GM12891 (cell line): ENCODE results near the gene NT5DC2.

Source experiments
- POLR2A ChIP-seq: IDR thresholded peaks from 2 replicates; pipeline ENCODE4 v1.6.1; 2011; ENCODE audit warnings: low read depth, low read length, control low read depth
- POU2F2 ChIP-seq: IDR thresholded peaks from 2 replicates; pipeline ENCODE4 v1.6.1; 2011; ENCODE audit warnings: low read depth, mild to moderate bottlenecking, control low read depth, low read length, moderate library complexity
- TAF1 ChIP-seq: IDR thresholded peaks from 2 replicates; pipeline ENCODE4 v1.6.1; 2011; ENCODE audit warnings: low read depth, low read length, control low read depth

- TF ChIP-seq POLR2A, result no peak
- TF ChIP-seq TAF1, result no peak
- TF ChIP-seq POU2F2, result no peak
Observed at GRCh38 chr3:52534281-52535183, 875 bp upstream of the NT5DC2 start.
